Activated CD8-positive, alpha-beta memory T cell treated with anti-CD3 and anti-CD28 coated beads, Interleukin-2, amount 50 U/mL, for 24 hours (primary cell): ENCODE measurements around the gene TECTB.
"Not testable (repeated sequence)": the region's sequence is repeated elsewhere in the genome, so short reads cannot be mapped to it uniquely, and the experiment has no call there.

Source experiments
- DNase-seq: peaks from one replicate; pipeline ENCODE4 v3.0.0-alpha.2; 2020; ENCODE audit errors: extremely low read depth

Gene TECTB

DNA sequence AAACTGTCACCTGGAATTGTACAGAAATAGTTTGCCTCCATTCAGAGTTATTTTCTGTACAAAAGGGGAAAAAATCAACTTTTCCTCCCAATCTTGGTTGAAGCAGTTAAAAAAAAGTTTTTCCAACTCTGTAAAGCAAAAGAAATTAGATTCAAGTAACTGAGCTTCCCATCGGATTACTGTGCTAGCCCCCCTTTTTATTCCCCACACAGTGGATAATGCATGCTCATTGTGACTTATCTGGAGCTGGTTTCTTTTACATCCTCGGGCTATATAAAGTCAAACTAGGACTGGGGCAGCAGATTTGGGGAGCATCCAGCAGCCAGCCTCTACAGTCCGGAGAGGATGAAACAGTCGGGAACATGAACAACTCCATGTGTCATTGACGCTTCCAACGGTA is at the start of gene TECTB:
Gene TECTB, plus strand, starts transcription at position 301 of the 400 bp plus-strand sequence. CDS start 335 bp downstream, outside the sequence.
- no peak for DNase-seq

DNA sequence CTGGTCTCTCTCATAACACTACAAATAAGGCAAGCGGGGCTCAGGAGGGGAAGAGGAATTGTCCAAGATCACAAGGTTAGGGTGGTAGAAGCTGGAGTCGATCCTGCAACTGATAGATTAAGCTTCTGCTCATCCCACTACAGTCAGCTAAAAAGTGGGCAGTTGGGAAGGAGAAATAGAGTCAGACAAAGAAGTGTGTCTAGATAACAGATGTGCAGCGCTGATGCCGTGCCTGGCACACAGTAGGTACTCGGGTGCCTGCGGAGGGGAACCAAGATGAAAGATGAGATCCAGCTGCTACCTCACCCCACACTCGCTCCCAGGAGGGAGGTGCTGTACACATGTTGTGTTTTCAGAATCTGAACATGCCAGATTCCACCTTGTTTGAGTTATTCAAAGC is 48.1 kb upstream of the TECTB start:
- no peak for DNase-seq

GRCh38 chr10:112235920-112236319 is 47.3 kb upstream of the TECTB start:
- DNase-seq: no peak

GRCh38 chr10:112236486-112236885 is 46.7 kb upstream of the TECTB start:
- no peak for DNase-seq

- DNase-seq: no peak
Observed at GRCh38 chr10:112239347-112239746, 43.9 kb upstream of the TECTB start.

DNA sequence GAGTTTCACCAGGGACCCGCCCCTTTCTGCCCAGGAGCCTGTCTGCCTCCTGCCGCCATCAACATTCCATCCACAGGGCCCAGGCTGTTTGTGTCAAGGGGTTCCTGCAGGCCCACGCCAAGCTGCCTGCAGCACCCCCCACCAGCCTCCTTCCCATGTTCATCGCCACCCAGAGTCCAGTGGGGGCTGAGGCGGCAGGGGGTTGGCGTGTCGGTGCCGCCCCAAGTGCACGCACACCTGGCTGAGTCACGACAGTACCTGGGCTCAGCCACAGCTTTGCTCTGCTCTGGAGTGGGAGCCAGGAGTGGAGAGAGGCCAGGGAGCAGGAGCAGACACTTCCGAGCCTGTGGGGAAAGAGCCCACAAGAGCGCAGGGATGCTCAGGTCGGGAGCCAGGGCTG is 42.8 kb upstream of the TECTB start:
- no peak for DNase-seq

- no peak for DNase-seq
Observed at GRCh38 chr10:112241651-112242341, 41.4 kb upstream of the TECTB start.

DNA sequence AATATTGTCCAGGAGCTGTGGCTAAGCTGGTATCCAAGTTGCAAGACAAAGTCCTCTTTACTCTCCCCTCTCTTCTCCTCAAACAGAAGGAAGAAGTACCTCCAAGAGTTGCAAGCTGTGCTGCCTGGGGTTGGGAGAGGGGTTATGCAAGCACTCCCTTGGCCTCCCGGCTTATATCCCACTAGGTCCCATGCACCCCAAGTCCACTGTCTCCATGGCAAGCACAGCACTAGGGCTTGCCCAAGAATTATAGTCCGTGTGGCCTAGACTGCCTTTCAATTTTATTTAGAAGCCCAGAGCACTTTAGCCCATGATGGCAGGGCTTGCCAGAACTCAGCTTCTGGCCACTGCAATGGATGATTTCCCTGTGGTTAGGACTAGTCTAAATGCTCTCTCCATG is 40.4 kb upstream of the TECTB start:
- DNase-seq: no peak

DNA sequence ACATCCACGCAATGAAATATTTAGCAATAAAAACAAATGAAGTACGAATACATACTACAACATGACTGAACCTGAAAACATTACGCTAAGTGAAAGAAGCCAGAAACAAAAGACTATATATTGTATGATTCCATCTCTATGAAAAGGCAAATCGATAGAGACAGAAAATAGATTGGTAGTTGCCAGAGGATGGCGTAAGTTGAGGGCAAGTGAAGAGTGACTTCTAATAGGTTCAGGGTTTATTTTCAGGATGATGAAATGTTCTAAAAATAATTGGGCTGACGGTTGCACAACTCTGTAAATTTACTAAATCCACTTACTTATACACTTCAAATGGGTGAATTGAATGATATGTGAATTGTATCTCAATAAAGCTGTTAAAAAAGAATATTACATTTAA is 39.5 kb upstream of the TECTB start:
- DNase-seq: no peak

GRCh38 chr10:112244197-112244596 is 39.0 kb upstream of the TECTB start:
- no peak for DNase-seq

DNA sequence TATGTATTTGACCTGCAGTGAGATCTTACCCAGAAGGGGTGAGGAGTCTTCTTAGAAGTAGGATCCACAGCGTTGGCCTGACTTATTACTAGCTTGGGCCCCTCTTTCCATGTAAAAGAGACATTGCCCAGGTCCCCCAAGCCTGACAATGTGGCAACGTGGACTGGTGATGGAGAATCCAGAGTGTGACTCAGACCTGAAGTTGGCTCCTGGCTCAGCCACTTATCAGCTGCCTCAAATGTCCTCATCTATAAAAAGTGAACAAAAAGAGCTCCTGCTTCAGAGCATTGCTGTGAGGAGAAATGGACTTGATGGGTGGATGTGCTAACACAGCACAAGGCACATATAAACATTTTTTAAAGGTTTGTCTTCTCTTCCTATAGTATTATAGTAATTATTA is 35.4 kb upstream of the TECTB start:
- DNase-seq: no peak

- no peak for DNase-seq
Observed at GRCh38 chr10:112248584-112249295, 34.5 kb upstream of the TECTB start.

DNA sequence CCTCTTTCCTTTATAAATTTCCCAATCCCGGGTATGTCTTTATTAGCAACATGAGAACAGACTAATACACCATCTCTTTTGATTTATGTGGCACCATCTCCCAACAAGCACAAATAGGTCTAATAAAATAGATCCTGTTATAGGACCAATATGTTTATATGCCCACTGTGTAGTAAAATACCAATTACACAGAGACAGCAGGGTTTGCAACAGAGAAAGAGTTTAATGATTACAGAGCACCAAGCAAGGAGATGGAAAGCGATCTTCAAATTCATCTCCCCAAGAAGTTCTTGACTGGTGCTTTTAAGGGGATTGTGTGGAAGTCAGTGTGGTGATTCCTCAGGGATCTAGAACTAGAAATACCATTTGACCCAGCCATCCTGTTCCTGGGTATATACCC is 33.5 kb upstream of the TECTB start:
- DNase-seq: no peak

DNA sequence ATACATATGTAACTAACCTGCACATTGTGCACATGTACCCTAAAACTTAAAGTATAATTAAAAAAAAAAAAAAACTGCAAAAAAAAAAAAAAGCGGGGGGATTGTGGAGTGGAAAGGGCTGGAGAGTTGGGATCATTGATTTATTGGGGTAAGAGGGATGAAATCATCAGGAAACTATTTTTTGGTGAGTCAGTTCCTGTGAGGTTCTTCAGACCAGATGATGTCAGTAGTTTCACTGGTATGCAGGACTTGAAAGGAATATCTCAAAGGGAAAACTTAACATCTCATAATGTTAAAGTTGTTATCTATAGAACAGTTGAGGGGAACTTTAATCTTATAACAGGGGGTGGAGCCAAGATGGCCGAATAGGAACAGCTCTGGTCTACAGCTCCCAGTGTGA is 32.6 kb upstream of the TECTB start:
- no peak for DNase-seq

GRCh38 chr10:112251238-112251637 is 32.0 kb upstream of the TECTB start:
- DNase-seq: not testable (repeated sequence)

GRCh38 chr10:112258407-112258806 is 24.8 kb upstream of the TECTB start:
- no peak for DNase-seq

DNA sequence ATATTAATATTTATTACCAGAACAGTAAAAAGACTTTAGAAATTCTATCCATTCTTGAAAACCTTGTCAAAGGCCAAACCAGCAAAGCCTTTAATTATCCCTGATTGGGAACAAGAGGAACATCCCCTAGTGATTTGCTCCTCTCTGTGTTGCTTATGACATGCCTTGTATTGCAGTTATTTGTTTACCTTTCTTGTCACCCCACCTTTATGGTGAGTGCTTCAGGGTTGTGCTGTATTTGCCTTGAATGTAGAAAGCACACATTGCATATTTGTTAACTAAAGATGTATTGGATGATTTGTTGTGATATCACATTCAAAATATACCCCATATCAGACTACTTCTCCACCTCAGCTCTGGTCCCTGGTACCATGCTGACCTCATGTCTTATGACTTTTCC is 23.5 kb upstream of the TECTB start:
- no peak for DNase-seq

GRCh38 chr10:112260831-112261230 is 22.4 kb upstream of the TECTB start:
- DNase-seq: no peak

DNA sequence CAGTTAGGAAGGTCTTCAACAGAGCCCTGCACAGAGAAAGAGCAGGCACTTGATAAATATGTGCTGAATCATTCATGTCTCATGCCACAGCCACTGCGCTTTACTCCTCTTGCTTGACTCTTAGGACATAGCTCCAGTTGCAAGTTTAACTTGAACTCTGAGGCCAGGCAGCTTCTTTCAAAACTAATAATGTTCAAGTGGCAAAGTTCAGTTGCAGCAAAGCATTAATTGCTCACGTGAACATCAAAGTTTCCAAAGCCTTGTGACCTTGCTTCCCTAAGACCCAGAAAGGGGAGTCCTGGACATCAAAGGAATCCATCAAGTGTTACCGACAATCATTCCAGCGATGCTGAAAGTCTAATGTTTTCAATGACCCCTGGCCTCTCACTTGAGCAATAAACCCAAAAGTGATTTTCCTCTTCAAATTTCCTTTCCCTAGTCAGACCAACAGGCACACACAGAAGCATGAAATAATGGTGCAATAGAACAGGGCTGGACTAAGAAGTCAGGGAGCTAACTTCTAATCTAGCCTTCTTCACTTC is 21.8 kb upstream of the TECTB start:
- DNase-seq: no peak

GRCh38 chr10:112262546-112262945 is 20.7 kb upstream of the TECTB start:
- no peak for DNase-seq

GRCh38 chr10:112265745-112266144 is 17.5 kb upstream of the TECTB start:
- no peak for DNase-seq

GRCh38 chr10:112269266-112269665 is 13.9 kb upstream of the TECTB start:
- DNase-seq: no peak

DNA sequence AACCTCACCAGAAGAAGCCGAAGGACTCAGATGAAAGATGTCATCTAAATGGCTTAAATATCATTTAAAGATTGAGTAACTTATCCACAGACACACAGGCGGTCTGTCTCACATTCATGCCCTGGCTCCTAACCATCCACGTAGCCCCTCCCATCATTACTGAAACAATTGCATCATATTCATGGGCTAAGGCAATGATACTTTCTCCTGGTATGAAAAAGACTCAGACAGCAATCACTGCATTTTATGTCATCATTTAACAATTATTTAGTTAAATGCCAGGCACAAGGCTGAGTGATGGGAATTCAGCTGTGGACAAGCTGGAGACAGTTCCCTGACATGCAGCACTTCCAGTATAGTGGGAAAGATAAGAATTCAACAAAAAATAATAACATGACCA is 11.2 kb upstream of the TECTB start:
- no peak for DNase-seq
